Smooth muscle cell (in vitro differentiated cells): ENCODE data around the gene FAM210B. TPM values are rescaled to one million over a fixed set of nuclear protein-coding genes. Genes with fewer than 3 reads are reported as not detected.
A peak's percentile ranks its signal among the peaks of the same experiment; 100 is the strongest.

Source experiments
- DNase-seq: peaks from one replicate; lab custom pipeline; 2025; ENCODE audit not compliant: unreplicated experiment; lab: John Stamatoyannopoulos, UW
- H2AFZ ChIP-seq: fragments of 200-600 bp; sonication (generic); 2 replicates; pipeline ENCODE4 v1.6.0; 2016; ENCODE audit warnings: antibody characterized with exemption, low read depth, mild to moderate bottlenecking
- H3F3A ChIP-seq: fragments of 200-600 bp; sonication (generic); 2 replicates; pipeline ENCODE4 v1.6.0; 2017; ENCODE audit warnings: antibody characterized with exemption, low read depth
- H3K27ac ChIP-seq: fragments of 200-600 bp; sonication (generic); 2 replicates; pipeline ENCODE4 v1.5.1; 2016; ENCODE audit warnings: low read depth, mild to moderate bottlenecking
- H3K27me3 ChIP-seq: fragments of 200-600 bp; sonication (generic); 2 replicates; pipeline ENCODE4 v1.6.1; 2016; ENCODE audit warnings: low read depth, mild to moderate bottlenecking
- H3K36me3 ChIP-seq: fragments of 200-600 bp; sonication (generic); 2 replicates; pipeline ENCODE4 v1.5.1; 2016; ENCODE audit warnings: low read depth
- H3K4me1 ChIP-seq: fragments of 200-600 bp; sonication (generic); 2 replicates; pipeline ENCODE4 v1.5.1; 2016; ENCODE audit warnings: low read depth
- H3K4me2 ChIP-seq: fragments of 200-600 bp; sonication (generic); 2 replicates; pipeline ENCODE4 v1.6.0; 2016; ENCODE audit warnings: mild to moderate bottlenecking
- H3K4me3 ChIP-seq: fragments of 200-600 bp; sonication (generic); 2 replicates; pipeline ENCODE4 v1.5.1; 2016; ENCODE audit warnings: mild to moderate bottlenecking
- H3K79me2 ChIP-seq: fragments of 200-600 bp; sonication (generic); 2 replicates; pipeline ENCODE4 v1.6.0; 2016; ENCODE audit warnings: low read depth, mild to moderate bottlenecking
- H3K9ac ChIP-seq: fragments of 200-600 bp; sonication (generic); 2 replicates; pipeline ENCODE4 v1.6.0; 2016; ENCODE audit warnings: low read depth
- H3K9me3 ChIP-seq: fragments of 200-600 bp; sonication (generic); replicated peaks from 2 replicates; pipeline ENCODE4 v1.5.1; 2016; ENCODE audit warnings: low read depth
- H4K20me1 ChIP-seq: fragments of 200-600 bp; sonication (generic); 2 replicates; pipeline ENCODE4 v1.6.0; 2016; ENCODE audit warnings: low read depth
- WGBS: methylation state at CpG from one replicate; pipeline ENCODE4 v1.1.7; 2016; ENCODE audit warnings: low lambda C conversion rate; 5-methylcytosine and 5-hydroxymethylcytosine counted together
- polyA plus RNA-seq: library from polyadenylated mRNA; unstranded; fragments of >200 nt; fragmentation: Nextera tagmentation; extraction: Ambion mirVana; gene quantifications from 2 replicates; pipeline ENCODE4 v1.2.1, GENCODE V29; 2016
- total RNA-seq: library from RNA; depleted of rRNA; stranded (reverse); fragments of >200 nt; gene quantifications from 2 replicates; pipeline ENCODE4 v1.2.3, GENCODE V29; 2014
- TF ChIP-seq, protein P1 (sequence below): fragments of 200-600 bp; sonication (generic); IDR thresholded peaks from 2 replicates; pipeline ENCODE4 v1.5.1; 2017; ENCODE audit warnings: borderline replicate concordance, mild to moderate bottlenecking, antibody characterized with exemption; ENCODE audit not compliant: insufficient read depth, poor library complexity, severe bottlenecking

The FAM210B gene
- total and polyA plus RNA-seq, 2 experiments from 2014 or later: 32.0 to 38.2 TPM

DNA sequence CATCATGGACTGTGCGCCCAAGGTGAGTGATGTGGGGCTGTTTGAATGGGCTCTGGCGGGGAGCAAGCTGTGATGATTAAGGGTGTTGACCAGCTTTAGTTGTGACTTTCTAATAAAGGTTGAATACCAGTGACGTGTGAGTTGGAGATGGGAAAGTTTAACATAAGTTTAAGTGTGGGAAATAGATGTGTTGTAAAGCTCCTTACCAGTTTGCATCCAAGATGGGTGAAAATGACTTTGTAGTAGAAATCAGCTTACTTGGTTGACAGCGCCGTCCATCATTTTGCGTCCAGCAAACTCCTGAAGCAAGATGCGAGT lies 53.7 kb downstream of the FAM210B start:
- no peak for DNase-seq
- TF ChIP-seq, protein P1, sequence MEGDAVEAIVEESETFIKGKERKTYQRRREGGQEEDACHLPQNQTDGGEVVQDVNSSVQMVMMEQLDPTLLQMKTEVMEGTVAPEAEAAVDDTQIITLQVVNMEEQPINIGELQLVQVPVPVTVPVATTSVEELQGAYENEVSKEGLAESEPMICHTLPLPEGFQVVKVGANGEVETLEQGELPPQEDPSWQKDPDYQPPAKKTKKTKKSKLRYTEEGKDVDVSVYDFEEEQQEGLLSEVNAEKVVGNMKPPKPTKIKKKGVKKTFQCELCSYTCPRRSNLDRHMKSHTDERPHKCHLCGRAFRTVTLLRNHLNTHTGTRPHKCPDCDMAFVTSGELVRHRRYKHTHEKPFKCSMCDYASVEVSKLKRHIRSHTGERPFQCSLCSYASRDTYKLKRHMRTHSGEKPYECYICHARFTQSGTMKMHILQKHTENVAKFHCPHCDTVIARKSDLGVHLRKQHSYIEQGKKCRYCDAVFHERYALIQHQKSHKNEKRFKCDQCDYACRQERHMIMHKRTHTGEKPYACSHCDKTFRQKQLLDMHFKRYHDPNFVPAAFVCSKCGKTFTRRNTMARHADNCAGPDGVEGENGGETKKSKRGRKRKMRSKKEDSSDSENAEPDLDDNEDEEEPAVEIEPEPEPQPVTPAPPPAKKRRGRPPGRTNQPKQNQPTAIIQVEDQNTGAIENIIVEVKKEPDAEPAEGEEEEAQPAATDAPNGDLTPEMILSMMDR: no peak
- 93% methylated on average over 7 of the region's 7 CpGs for WGBS
- Histone ChIP-seq H3F3A (no peaks in the 10 kb centered on the region), H3K27ac (peak overlapping the region; percentile 49), H3K79me2 (no peaks in the 10 kb centered on the region), H3K27me3 (no peaks in the 10 kb centered on the region), H2AFZ (no peak overlapping the region), H3K4me3 (no peak overlapping the region), H3K4me1 (no peaks in the 10 kb centered on the region), H3K36me3 (no peaks in the 10 kb centered on the region), H3K9me3 (no peaks in the 10 kb centered on the region), H3K9ac (no peak overlapping the region), H4K20me1 (no peaks in the 10 kb centered on the region), H3K4me2 (peak overlapping the region; percentile 66)

DNA sequence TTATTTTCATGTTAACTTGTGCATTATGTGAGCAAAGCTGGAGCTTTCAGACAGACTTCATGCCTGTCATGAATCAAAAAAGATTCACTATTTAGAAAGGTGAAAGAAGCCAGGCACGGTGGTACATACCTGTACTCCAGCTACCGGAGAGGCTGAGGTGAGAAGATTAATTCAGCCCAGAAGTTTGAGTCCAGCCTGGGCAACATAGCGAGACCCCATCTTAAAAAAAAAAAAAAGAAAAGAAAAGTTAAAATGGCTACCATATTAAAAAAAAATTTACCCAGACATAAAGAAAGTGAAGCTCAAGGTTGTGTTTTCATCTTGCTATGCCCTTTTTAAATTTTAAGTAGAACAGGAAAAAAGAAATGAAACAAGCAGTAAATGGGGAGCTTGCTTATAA lies 54.2 kb downstream of the FAM210B start:
- no peak overlapping the region for H3K9ac ChIP-seq
- no peak overlapping the region for H3K4me2 ChIP-seq
- TF ChIP-seq, protein P1: no peak
- WGBS: 97% methylated on average over 3 of the region's 3 CpGs
- H3K36me3 ChIP-seq: no peaks in the 10 kb centered on the region
- no peaks in the 10 kb centered on the region for H3F3A ChIP-seq
- no peaks in the 10 kb centered on the region for H4K20me1 ChIP-seq
- no peak overlapping the region for H3K27ac ChIP-seq
- no peaks in the 10 kb centered on the region for H3K79me2 ChIP-seq
- no peak for DNase-seq
- H3K27me3 ChIP-seq: no peaks in the 10 kb centered on the region
- H2AFZ ChIP-seq: no peak overlapping the region
- H3K4me1 ChIP-seq: no peaks in the 10 kb centered on the region
- no peak overlapping the region for H3K4me3 ChIP-seq
- no peaks in the 10 kb centered on the region for H3K9me3 ChIP-seq

DNA sequence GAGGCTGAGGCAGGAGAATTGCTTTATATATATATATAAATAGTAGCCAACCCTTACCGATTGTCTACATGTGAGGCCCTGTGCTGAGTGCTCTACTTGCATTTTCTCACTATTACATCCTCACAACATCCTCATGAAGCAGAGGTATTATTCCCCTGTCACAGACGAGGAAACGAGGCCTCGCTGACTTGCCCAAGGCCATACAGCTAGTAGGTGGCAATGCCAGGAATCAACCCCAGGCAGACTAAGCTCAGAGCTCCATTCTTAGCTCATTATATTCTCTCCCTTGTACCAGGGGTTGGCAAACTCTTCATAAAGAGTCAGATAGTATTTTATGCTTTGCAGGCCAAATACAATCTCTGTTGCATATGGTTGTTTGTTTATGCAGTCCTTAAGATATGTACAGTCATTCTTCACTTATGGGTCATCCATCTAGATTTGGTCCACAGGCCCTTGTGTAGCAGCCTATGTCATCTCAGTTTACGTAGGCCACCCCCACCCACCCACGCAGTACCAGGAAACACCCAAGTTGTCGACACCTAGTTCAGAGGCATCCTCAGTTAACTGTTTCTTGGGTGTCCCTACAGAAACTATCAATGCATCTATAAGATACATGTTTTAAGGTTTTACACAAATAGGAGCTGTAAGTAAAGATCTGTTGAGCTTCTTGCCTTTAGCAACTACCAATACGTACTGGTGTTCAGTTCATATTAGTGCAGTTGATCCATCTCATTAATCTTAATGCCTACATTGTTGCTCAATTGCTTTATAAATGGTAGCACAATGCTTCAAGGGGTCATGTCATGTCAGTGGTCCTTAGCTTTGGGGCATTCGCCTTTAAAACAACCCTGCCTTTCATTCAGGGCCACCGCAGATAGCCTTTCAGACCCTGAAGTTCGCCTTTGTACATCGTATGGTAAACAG lies 56.3 kb downstream of the FAM210B start:
- H3K9ac ChIP-seq: no peak overlapping the region
- H3K27ac ChIP-seq: peak overlapping the region; percentile 53
- no peaks in the 10 kb centered on the region for H3K79me2 ChIP-seq
- no peaks in the 10 kb centered on the region for H4K20me1 ChIP-seq
- no peak overlapping the region for H2AFZ ChIP-seq
- H3K27me3 ChIP-seq: no peaks in the 10 kb centered on the region
- H3K4me3 ChIP-seq: no peak overlapping the region
- 70% methylated on average over 12 of the region's 12 CpGs for WGBS
- DNase-seq: no peak
- H3F3A ChIP-seq: no peaks in the 10 kb centered on the region
- no peaks in the 10 kb centered on the region for H3K36me3 ChIP-seq
- TF ChIP-seq, protein P1: no peak
- no peaks in the 10 kb centered on the region for H3K9me3 ChIP-seq
- no peaks in the 10 kb centered on the region for H3K4me1 ChIP-seq
- H3K4me2 ChIP-seq: peak overlapping the region; percentile 64

DNA sequence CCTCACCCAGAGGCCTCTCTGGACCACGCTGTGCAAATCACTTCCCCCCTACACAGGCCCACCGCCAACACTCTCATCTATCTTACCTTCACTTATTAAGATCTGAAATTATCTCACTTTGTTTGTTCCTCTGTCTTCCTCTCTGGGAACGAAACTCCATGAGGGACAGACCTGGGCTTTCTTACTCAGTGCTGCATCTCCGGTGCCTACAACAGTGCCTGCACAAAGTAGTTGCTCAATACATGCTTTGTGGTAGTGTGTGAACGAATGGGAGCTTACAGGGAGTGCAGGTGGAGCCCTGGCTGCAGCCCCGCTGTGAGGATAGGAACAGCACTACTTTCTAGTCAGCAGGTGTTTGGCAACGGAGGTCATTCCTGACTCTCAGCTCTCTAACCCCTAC lies 58.6 kb downstream of the FAM210B start:
- Histone ChIP-seq H3K79me2 (no peaks in the 10 kb centered on the region), H3K36me3 (no peaks in the 10 kb centered on the region), H3F3A (peaks cover 7% of the 10 kb centered on the region), H3K27me3 (no peaks in the 10 kb centered on the region), H3K4me1 (no peaks in the 10 kb centered on the region), H2AFZ (no peak overlapping the region), H3K4me3 (no peak overlapping the region), H4K20me1 (no peaks in the 10 kb centered on the region), H3K27ac (no peak overlapping the region), H3K4me2 (no peak overlapping the region), H3K9ac (no peak overlapping the region), H3K9me3 (no peaks in the 10 kb centered on the region)
- WGBS: 94% methylated on average over 7 of the region's 7 CpGs
- TF ChIP-seq, protein P1: no peak
- no peak for DNase-seq
